HEK293 (cell line): ENCODE data around the gene CEACAM4.

Experiments used
- CTCF ChIA-PET: fragments of 350-600 bp; formaldehyde crosslinking; extraction: SDS; loops from one replicate; lab custom pipeline; 2021; ENCODE audit warnings: antibody characterized with exemption; lab: Yijun Ruan, JAX
- POLR2A ChIA-PET: fragments of 300-600 bp; formaldehyde crosslinking; extraction: SDS; loops from one replicate; lab custom pipeline; 2020; ENCODE audit warnings: antibody characterized with exemption, inconsistent platforms; lab: Yijun Ruan, JAX
- H3K27ac ChIP-seq: fragments of 200-500 bp; sonication (Bioruptor generic); 2 replicates; pipeline ENCODE4 v1.5.1; 2014; ENCODE audit warnings: low read depth, low read length, control low read depth, inconsistent platforms; ENCODE audit errors: extremely low read depth
- H3K36me3 ChIP-seq, 2 experiments: fragments of 200-500 bp in 1 of 2; sonication (Bioruptor generic) in 1 of 2; 1 replicate in 1 of 2; 2 replicates in 1 of 2; pipeline ENCODE4 v1.5.1; 2014 to 2017; ENCODE audit warnings: inconsistent platforms in 2 of 2, low read length in 2 of 2; ENCODE audit not compliant: control insufficient read depth in 2 of 2, insufficient read depth in 1 of 2
- H3K4me1 ChIP-seq: fragments of 200-500 bp; sonication (Bioruptor generic); 2 replicates; pipeline ENCODE4 v1.5.1; 2014; ENCODE audit warnings: mild to moderate bottlenecking, low read length, inconsistent platforms; ENCODE audit not compliant: control insufficient read depth, insufficient read depth
- H3K4me3 ChIP-seq: 2 replicates; pipeline ENCODE4 v1.5.1; 2011; ENCODE audit warnings: low read depth, mild to moderate bottlenecking, control low read depth, low read length, moderate library complexity
- H3K9me3 ChIP-seq: fragments of 200-500 bp; sonication (Bioruptor generic); 2 replicates; pipeline ENCODE4 v1.5.1; 2014; ENCODE audit warnings: low read depth, low read length, inconsistent platforms; ENCODE audit not compliant: control insufficient read depth, insufficient read depth
- BCL11B ChIP-seq: fragments of 450-650 bp; formaldehyde crosslinking; IDR thresholded peaks from 2 replicates; pipeline ENCODE4 v1.5.1; 2016; ENCODE audit warnings: low read depth, missing biosample characterization, missing genetic modification characterization
- BCL6B ChIP-seq: fragments of 450-650 bp; formaldehyde crosslinking; IDR thresholded peaks from 2 replicates; pipeline ENCODE4 v1.5.1; 2017; ENCODE audit warnings: missing biosample characterization, missing genetic modification characterization
- GFI1B ChIP-seq: fragments of 450-650 bp; formaldehyde crosslinking; IDR thresholded peaks from 2 replicates; pipeline ENCODE4 v1.5.1; 2016; ENCODE audit warnings: missing biosample characterization, missing genetic modification characterization
- GLI2 ChIP-seq: fragments of 450-650 bp; formaldehyde crosslinking; IDR thresholded peaks from 2 replicates; pipeline ENCODE4; 2017; ENCODE audit warnings: missing biosample characterization, missing genetic modification characterization, low read depth, borderline replicate concordance
- IKZF3 ChIP-seq: fragments of 450-650 bp; IDR thresholded peaks from 2 replicates; pipeline ENCODE4 v1.5.0; 2018; ENCODE audit warnings: missing biosample characterization, mild to moderate bottlenecking, missing genetic modification characterization, moderate library complexity
- KLF17 ChIP-seq: fragments of 450-650 bp; formaldehyde crosslinking; IDR thresholded peaks from 2 replicates; pipeline ENCODE4 v1.5.1; 2016; ENCODE audit warnings: missing biosample characterization, missing genetic modification characterization
- MEIS1 ChIP-seq: sonication (generic); formaldehyde crosslinking; IDR thresholded peaks from 2 replicates; pipeline ENCODE4 v1.8.1; 2022; ENCODE audit warnings: missing genetic modification reagents, mild to moderate bottlenecking, borderline replicate concordance
- PRDM6 ChIP-seq: fragments of 450-650 bp; formaldehyde crosslinking; IDR thresholded peaks from 2 replicates; pipeline ENCODE4 v1.5.1; 2017; ENCODE audit warnings: missing biosample characterization, missing genetic modification characterization
- ZBTB17 ChIP-seq: fragments of 450-650 bp; formaldehyde crosslinking; IDR thresholded peaks from 2 replicates; pipeline ENCODE4 v1.5.1; 2016; ENCODE audit warnings: missing biosample characterization, missing genetic modification characterization
- ZNF112 ChIP-seq: fragments of 450-650 bp; formaldehyde crosslinking; IDR thresholded peaks from 2 replicates; pipeline ENCODE4 v1.5.0; 2017; ENCODE audit warnings: missing biosample characterization, missing genetic modification characterization
- ZNF148 ChIP-seq: fragments of 450-650 bp; formaldehyde crosslinking; IDR thresholded peaks from 2 replicates; pipeline ENCODE4 v1.5.0; 2017; ENCODE audit warnings: missing biosample characterization, missing genetic modification characterization, borderline replicate concordance
- ZNF202 ChIP-seq: fragments of 450-650 bp; formaldehyde crosslinking; IDR thresholded peaks from 2 replicates; pipeline ENCODE4 v1.5.1; 2016; ENCODE audit warnings: missing biosample characterization, missing genetic modification characterization, borderline replicate concordance
- ZNF211 ChIP-seq: fragments of 450-650 bp; formaldehyde crosslinking; IDR thresholded peaks from 2 replicates; pipeline ENCODE4 v1.5.1; 2016; ENCODE audit warnings: low read depth, missing biosample characterization, missing genetic modification characterization
- ZNF223 ChIP-seq: fragments of 450-650 bp; formaldehyde crosslinking; IDR thresholded peaks from 2 replicates; pipeline ENCODE4 v1.5.1; 2016; ENCODE audit warnings: missing biosample characterization, missing genetic modification characterization
- ZNF311 ChIP-seq: fragments of 450-650 bp; formaldehyde crosslinking; IDR thresholded peaks from 2 replicates; pipeline ENCODE4 v1.5.1; 2017; ENCODE audit warnings: missing biosample characterization, missing genetic modification characterization, borderline replicate concordance
- ZNF529 ChIP-seq: fragments of 450-650 bp; formaldehyde crosslinking; IDR thresholded peaks from 2 replicates; pipeline ENCODE4 v1.5.1; 2017; ENCODE audit warnings: missing genetic modification characterization, missing biosample characterization; ENCODE audit not compliant: insufficient replicate concordance
- ZNF530 ChIP-seq: fragments of 450-650 bp; formaldehyde crosslinking; IDR thresholded peaks from 2 replicates; pipeline ENCODE4 v1.5.1; 2016; ENCODE audit warnings: low read depth, missing biosample characterization, missing genetic modification characterization
- ZNF624 ChIP-seq: fragments of 450-650 bp; formaldehyde crosslinking; IDR thresholded peaks from 2 replicates; pipeline ENCODE4 v1.5.1; 2017; ENCODE audit warnings: missing biosample characterization, missing genetic modification characterization
- ZNF692 ChIP-seq: fragments of 450-650 bp; formaldehyde crosslinking; IDR thresholded peaks from 2 replicates; pipeline ENCODE4 v1.5.1; 2016; ENCODE audit warnings: missing biosample characterization, missing genetic modification characterization
- ZNF785 ChIP-seq: fragments of 450-650 bp; formaldehyde crosslinking; IDR thresholded peaks from 2 replicates; pipeline ENCODE4 v1.5.1; 2016; ENCODE audit warnings: missing biosample characterization, missing genetic modification characterization
- ZNF830 ChIP-seq: fragments of 450-650 bp; IDR thresholded peaks from 2 replicates; pipeline ENCODE4 v1.5.0; 2018; ENCODE audit warnings: missing biosample characterization, missing genetic modification characterization, low read depth, mild to moderate bottlenecking, moderate library complexity

CEACAM4 gene

GRCh38 chr19:41610789-41611188, 16.1 kb downstream of the CEACAM4 start:
- POLR2A ChIA-PET, result no interaction called here

GRCh38 chr19:41607668-41608067, 19.2 kb downstream of the CEACAM4 start:
- ChIA-PET POLR2A (interaction anchor here (0.7 kb wide), 1 partner anchor 358 kb away, joined by 3 read pairs; no protein-coding TSS in a partner anchor), CTCF (interaction anchor here (0.6 to 1.0 kb wide), 2 partner anchors 10 to 41 kb away, joined by 3 to 8 read pairs; no protein-coding TSS in a partner anchor)
- Histone ChIP-seq H3K9me3 (no peaks in the 10 kb centered on the region), H3K27ac (no peak overlapping the region), H3K4me3 (no peak overlapping the region), H3K4me1 (no peaks in the 10 kb centered on the region), H3K36me3 (no peaks in the 10 kb centered on the region)
- TF ChIP-seq GFI1B (tag by site-specific recombination), result no peak

More at GRCh38 chr19:41610789-41611188, 16.1 kb downstream of the CEACAM4 start:
- H3K27ac ChIP-seq, result no peak overlapping the region
- CTCF ChIA-PET, result interaction anchor here (0.6 to 1.8 kb wide), 3 partner anchors 40 to 227 kb away, joined by 3 to 7 read pairs (median 3); no protein-coding TSS in a partner anchor
- H3K36me3 ChIP-seq, result no peaks in the 10 kb centered on the region
- no peaks in the 10 kb centered on the region for H3K4me1 ChIP-seq
- no peaks in the 10 kb centered on the region for H3K9me3 ChIP-seq
- TF ChIP-seq PRDM6, result no peak
- TF ChIP-seq ZNF112 (tag by site-specific recombination), result no peak
- TF ChIP-seq ZNF202 (tag by site-specific recombination), result no peak
- TF ChIP-seq IKZF3 (tag by site-specific recombination), result no peak
- TF ChIP-seq ZNF529 (tag by site-specific recombination), result no peak
- TF ChIP-seq KLF17 (tag by site-specific recombination), result no peak
- no peak for TF ChIP-seq ZNF223 (tag by site-specific recombination)
- TF ChIP-seq GLI2 (tag by site-specific recombination), result no peak
- no peak for TF ChIP-seq ZNF311
- no peak overlapping the region for H3K4me3 ChIP-seq

- ChIA-PET CTCF (interaction anchor here (0.8 to 2.1 kb wide), 5 partner anchors 8 to 179 kb away, joined by 3 to 6 read pairs (median 5); no protein-coding TSS in a partner anchor), POLR2A (no interaction called here)
- Histone ChIP-seq H3K9me3 (no peaks in the 10 kb centered on the region), H3K36me3 (no peaks in the 10 kb centered on the region), H3K4me3 (no peak overlapping the region), H3K27ac (no peak overlapping the region), H3K4me1 (no peaks in the 10 kb centered on the region)
- TF ChIP-seq ZNF830 (tag by site-specific recombination) (no peak), BCL11B (no peak), ZNF692 (tag by site-specific recombination) (no peak), BCL6B (tag by site-specific recombination) (no peak), KLF17 (tag by site-specific recombination) (no peak), ZNF785 (tag by site-specific recombination) (no peak), ZBTB17 (tag by site-specific recombination) (no peak), ZNF624 (tag by site-specific recombination) (no peak), ZNF211 (tag by site-specific recombination) (no peak), ZNF530 (no peak), MEIS1 (no peak), ZNF148 (tag by site-specific recombination) (no peak)
Measured at GRCh38 chr19:41606215-41606837, 20.5 kb downstream of the CEACAM4 start.
